SIG-M5 (cell line): Measurements from ENCODE around the gene AGRP.

Experiments used
- DNase-seq: peaks from one replicate; lab custom pipeline; 2025; lab: John Stamatoyannopoulos, UW

The AGRP gene

DNA sequence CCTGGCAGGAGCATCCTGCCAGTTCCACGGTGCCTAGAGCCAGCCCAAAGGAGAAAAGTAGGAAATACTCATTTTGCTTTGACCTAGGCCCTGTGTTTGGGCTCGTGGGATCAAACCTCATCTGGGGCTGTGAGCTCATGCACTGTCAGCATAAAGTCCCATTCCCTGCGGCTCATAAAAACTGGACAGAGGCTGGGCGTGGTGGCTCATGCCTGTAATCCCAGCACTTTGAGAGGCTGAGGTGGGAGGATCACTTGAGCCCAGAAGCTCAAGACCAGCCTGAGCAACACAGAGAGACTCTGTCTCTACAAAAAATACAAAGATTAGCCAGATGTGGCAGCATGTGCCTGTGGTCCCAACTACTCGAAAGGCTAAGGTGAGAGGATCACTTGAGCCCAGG, 20.3 kb downstream of the AGRP start:
- DNase-seq = no peak

- DNase-seq = no peak
These were observed 21.1 kb downstream of the AGRP start for GRCh38 chr16:67462279-67462655.

GRCh38 chr16:67461600-67462278, 21.6 kb downstream of the AGRP start:
- DNase-seq = no peak

- no peak for DNase-seq
These were observed 22.4 kb downstream of the AGRP start for GRCh38 chr16:67460961-67461360.

- no peak for DNase-seq
These were observed 23.2 kb downstream of the AGRP start for GRCh38 chr16:67460168-67460567.

- no peak for DNase-seq
These were observed 23.5 kb downstream of the AGRP start for GRCh38 chr16:67459861-67460150.

GRCh38 chr16:67459066-67459860, 24.1 kb downstream of the AGRP start:
- no peak for DNase-seq

- DNase-seq = no peak
These were observed 25.2 kb downstream of the AGRP start for GRCh38 chr16:67458121-67458641.

- DNase-seq = no peak
These were observed 25.7 kb downstream of the AGRP start for GRCh38 chr16:67457611-67458010.

DNA sequence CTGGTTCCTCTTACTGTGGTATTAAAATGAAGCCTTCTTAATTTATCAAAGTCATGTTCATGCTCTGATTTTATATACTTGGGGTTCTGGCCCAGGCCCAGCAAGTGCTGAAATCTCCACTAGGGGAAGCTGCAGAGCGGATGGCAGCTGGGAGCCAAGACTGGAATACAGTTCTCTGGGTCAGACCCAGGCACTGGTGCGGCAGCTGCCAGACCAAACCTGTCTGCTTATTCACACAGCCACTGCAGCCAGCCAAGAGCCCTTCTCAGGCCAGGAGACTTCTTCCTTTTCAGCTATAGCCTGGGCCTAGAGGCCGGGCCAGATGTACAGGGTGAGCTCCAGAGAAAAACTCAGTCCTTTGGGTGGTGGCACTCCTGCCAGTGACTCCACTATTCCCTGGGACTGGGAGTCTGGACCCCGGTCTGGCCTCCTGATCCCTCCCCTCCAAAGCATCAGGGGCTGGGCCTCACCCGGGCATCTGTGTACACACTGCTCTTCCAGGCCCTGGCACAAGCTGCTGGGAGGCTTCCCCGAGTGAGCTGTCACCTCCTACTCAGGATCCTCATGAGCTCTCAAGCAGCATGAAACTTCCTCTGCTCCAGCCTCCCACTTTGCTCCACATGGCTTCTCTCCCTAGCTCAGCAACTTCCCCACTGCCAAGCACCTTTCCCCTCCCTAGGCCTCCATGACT, 26.8 kb downstream of the AGRP start:
- DNase-seq = no peak

GRCh38 chr16:67454852-67455251, 28.5 kb downstream of the AGRP start:
- no peak for DNase-seq

DNA sequence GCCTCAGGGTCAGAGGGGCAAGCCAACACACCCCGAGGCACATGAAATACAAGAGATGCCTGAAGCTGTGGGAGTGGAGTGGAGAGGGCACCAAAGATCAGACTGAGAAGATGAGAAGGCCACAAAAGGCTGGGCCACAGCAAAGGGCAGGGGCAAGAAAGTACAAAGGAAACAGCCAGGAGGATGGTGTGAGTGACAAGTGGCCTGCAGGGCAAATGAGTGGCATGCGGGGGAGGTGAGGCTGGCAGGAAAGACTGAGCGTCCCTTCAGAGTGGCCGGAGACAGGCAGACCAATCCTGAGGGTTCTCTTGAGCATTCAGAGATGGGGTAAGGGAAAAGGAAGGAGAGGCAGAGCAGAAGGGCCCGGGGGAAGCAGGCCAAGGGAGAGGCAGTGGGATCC, 29.2 kb downstream of the AGRP start:
- no peak for DNase-seq

- no peak for DNase-seq
These were observed 31.5 kb downstream of the AGRP start for GRCh38 chr16:67451704-67452435.

DNA sequence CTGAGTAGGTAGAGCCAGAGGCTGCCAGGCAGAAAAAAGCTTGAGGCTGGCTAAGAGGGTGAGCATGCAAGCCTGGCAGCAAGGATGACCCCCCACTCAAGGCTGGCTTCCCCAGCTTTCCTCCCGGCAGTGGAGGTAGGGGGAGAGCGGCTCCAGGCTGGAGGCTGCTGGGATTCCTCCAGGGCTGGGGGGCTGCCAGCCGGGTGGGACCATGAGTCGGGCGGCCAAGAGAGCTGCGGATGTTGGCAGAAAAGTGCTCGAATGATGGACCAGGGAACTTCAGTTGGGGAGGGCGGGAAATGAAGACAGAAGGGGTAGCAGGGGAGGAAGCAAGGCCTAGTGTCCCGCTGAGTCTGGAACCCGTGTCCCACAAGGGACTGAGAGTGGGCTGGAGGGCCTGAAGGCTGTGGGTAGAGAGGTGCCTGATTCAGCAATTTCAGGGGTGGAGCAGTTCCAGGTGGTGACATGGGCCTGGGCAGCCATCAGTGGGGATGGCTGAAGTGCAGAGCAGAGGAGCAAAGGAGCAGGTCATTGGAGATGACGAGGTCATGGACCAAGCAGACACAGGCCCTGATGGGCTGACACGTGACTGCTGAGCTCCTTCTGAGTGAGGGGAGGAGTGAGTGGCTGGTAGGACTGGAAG, 32.2 kb downstream of the AGRP start:
- DNase-seq = no peak

DNA sequence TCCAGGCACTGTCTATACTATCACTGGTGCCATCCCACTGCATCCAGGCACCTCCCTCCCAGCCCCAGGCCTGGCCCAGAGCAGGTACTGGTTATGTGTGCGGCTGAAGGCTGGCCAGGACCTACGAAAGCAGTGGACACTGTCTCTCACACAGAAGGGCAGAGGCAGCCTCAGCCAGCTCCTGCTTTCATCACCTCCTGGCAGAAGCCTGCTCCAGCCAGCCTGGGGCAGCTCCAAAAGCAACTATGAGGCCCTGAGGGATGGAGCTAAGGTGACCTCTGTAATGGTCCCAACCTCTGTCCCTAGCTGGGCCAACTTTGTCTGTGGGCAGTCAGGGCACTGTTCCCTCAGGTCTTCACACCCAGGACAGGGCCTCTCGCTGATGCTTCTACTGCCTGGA, 33.6 kb downstream of the AGRP start:
- no peak for DNase-seq

DNA sequence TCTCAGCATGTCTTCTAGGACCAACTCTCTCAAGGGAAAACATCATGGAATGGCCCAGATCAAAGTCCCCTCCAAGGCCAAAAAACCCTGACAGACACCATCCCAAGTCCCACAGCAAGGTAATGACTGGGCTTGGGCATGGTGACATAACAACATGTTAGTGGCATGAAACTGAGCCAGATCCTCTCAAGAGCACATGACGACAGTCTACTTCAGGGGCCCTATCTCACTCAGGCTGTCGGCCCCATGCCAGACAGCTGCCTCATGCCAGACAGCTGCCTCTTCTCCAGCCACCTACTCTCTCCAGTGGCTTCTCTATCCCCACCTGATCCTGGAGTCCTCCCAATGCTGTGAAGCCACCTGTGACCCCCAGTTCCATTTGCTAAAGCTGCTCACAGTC, 34.0 kb downstream of the AGRP start:
- no peak for DNase-seq

DNA sequence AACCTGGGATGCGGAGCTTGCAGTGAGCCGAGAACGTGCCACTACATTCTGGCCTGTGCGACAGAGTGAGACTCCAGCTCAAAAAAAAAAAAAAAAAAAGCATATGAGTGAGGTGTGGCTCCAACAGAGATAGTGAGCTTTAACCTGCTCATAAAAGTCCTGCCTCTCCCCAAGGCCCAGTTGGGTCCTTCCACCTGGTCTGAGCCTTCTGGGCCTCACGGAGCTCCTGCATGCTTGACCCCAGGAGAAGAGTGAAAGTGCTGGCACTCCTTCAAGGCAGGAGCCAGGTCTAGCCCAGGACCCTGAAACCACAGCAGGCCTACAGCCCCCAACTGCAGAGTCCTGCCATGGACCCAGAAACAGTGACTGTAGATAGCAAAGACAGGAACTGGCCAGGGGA, 34.8 kb downstream of the AGRP start:
- no peak for DNase-seq

DNA sequence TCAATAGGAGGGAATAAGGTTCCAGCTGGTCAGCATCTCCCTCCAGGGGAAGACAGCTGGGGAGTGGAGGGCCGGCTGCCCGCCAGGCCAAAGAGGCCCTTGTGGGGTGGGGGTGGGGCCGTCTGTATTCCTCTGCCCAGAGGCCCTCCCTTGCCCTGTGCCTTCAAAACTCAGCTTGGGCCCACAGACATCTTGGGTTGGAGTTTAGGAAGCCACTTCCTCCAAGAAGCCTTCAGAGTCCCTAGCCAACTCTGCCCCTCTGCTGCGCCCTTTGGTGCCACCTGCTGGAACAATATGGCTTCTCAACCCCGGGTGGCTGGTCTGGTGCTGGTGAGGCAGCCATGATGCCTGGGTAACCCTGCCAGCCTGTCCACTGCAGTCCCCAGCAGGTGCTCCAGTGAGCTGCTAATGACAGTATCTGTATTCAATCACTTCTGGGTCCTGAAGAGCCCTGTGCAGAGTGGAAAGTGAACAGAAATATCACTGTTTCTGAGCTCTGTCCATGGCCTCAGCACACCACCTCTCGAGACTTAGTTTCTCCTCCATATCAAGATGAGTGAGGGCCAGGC, 35.8 kb downstream of the AGRP start:
- DNase-seq = no peak

DNA sequence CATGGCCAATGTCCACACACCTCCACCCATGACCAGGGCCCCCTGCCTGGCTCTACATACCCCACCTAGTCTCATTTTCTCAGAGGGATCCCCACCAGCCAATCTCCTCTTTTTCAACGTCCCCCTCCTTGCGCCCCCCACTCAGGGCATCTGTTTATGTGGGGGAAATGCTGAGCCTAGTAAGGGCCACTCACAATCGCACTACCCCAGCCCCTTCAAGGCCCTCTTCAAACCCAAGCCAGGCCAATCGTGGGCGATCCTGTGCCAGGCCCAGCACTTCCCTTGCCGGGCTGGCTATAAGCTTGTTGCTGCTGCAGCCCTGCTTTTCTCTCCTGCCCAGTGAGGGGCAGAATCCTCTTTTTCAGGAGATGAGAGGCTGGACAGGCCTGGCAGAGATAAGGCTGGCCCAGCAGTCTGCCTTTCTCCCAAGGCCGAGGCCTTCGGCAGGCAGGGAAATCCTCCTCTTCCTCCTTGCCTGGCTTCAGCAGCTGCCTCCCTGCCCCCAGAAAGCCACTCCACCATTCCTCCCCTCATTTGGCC, 36.3 kb downstream of the AGRP start:
- DNase-seq = no peak

GRCh38 chr16:67445913-67446907, 37.1 kb downstream of the AGRP start:
- no peak for DNase-seq
